Fibroblast of skin of right quadriceps (primary cell): Measurements from ENCODE around the gene SLC16A1.
"Not testable (repeated sequence)": the region's sequence is repeated elsewhere in the genome, so short reads cannot be mapped to it uniquely, and the experiment has no call there.

Experiments used
- DNase-seq: peaks from one replicate; pipeline ENCODE4 v3.0.0-alpha.2; 2013

Gene SLC16A1

DNA sequence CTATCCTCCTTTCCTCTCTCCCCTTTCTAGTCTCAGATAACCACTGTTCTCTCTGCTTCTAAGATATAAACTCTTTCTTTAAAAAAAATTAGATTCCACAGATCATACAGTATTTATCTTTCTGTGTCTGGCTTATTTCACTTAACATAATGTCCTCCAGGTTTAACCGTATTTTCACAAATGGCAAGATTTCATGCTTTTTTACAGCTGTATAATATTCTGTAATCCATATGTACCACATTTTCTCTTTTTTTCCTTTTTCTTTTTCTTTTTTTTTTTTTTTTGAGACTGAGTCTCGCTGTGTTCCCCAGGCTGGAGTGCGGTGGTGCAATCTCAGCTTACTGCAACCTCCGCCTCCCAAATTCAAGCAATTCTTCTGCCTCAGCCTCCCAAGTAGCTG, 5.1 kb upstream of the SLC16A1 start:
- DNase-seq: no peak

DNA sequence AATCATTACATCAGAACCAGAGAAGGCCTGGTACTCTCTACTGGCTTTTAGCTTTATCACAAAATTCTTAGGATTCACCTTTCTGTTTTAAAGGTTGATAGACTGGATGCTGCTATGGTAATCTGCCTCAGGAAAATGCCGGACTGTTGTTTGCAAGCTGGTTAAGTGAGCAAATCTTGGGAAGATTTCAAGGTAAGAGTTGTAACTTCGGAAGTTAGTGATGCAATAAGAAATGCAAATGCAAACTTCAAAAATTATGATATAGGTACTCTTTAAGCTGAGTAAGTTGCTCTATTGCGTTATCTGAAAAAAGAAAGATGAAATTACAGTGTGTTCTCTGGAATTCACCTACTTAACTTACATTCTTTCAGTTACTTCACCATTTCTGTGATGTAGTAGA, 4.4 kb upstream of the SLC16A1 start:
- no peak for DNase-seq

DNA sequence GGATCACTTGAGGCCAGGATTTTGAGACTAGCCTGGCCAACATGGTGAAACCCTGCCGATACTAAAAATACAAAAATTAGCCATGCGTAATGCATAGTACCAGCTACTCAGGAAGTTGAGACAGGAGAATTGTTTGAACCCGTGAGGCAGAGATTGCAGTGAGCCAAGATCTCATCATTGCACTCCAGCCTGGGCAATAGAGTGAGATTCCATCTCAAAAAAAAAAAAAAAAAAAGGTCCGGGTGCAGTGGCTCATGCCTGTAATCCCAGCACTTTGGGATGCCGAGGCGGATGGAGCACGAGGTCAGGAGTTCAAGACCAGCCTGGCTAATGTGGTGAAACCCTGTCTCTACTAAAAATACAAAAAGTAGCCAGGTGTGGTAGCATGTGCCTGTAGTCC, 2.2 kb upstream of the SLC16A1 start:
- not testable (repeated sequence) for DNase-seq

DNA sequence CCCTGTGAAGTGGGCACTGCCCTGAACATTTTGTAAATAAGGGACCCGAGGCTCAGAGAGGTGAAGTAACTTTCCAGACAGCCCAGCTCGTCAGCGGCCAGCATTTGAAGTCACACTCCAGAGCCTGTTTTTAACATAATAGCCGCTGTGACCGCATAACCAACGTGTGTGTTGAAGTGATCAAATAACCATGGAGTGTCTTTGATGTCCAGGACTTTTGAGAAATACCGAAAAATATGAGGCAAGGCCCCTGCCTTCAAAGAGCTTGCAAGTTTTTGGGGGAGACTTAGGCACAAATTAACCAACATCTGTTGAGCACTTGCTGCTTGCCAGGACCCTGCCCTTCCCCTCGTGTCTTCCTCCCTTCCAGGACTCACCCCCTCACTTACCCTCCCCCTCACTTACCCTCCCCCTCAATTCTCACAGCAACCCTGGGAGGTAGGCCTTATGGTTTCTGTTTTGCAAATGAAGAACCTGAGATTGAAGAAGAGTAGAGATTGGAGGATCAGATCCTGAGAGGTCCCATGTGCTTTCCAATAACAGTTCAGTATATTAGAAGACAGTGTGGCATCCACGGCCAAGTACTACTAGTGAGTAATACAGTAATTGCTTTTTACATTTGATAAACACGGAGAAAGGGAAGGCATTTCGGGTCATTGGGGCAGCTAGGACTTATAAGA, 1.3 kb upstream of the SLC16A1 start:
- DNase-seq: peak; percentile 91

DNA sequence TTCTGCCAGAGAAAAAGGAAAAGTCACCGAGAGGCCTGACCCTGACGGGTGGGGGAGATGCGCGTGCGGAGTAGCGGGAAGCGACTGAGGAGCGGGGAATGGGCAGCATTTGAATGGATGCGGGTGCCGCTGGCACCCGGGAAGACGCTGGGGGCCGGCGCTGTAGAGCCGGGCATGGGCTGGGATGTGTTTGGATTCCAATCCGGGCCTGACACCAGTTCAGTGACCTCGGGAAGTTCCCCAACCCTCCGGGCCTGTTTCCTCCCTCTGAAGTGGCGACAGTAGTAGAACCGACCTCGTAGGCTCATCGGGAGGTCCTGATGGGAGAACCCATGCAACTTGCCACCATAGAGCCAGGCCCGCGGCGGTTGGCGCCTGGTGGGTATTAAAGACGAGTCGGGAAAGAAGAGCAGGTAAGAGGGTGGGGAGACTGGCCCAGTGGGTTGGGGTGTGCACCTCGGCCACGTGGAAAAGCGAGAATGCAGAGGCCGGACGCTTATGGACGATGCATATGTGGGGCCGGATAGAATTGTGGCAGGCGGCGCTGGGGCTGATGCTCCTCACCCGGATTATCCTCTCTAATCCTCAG, 642 bp upstream of the SLC16A1 start:
- no peak for DNase-seq

DNA sequence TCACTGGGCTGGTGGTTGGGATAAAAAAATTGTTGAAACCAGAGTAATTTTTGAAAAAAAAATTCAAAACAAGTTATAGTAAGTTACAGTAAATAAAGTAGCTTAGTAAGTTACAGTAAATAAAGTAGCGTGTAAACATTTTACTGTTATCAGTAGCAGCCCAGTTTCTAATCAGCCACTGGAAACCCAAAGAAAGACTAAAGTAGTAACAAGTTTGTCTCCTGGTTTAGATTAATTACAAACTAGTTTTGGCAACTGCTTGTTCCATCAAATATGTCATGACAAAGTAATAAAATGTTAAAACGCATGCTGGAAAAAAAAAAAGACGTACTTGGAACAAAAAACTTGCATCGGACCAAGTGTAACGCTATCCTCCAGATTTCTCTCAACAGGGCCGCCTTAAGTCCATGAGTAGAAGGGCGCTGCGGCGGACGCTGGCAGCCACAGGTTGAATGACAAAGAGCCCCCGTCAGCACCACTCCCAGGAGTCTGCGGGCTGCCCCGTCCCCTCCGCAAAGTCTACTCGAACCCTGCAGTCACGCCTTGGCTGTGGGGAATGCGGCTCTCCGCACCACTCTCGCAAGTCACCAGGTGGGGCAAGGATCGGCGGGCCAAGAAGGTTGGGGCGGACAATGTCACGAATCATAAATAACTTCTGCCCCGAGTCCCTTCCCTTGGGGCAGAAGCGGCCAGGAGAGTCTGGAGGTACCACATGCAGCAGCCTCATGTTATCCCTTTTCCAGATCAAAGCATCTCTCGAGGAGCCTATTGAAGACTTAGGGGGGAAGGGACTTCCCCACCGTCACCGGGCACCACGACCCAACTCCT, 837 bp downstream of the SLC16A1 start:
- DNase-seq: peak; percentile 58

DNA sequence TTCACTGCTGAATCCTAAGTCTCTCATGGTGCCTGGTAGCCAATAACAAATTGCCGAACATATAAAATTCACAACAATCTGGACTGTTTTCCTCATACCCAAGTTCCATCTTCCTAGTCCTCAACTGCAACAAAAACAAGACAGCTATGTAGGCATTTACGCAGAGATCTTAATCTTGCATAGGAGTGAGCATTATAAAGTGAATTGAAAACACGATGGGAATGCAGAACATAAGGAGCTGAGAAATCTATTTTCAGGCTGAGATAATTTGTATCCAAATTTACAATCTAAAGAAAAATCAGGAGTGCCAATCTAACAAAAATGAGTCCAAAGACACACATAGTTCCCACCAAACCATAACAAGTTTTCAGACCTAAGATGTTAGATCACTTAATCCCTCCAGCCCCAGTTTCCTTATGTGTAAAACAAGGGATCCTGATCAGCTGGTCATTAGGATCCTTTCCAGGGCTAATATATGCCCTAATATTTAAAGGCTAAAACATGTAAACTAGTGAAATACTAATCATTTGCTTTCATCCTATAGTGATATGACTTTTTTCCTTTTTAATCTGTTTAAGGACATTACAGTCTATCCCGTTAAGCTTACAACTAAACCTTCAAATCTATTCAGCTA, 1.9 kb downstream of the SLC16A1 start:
- no peak for DNase-seq

DNA sequence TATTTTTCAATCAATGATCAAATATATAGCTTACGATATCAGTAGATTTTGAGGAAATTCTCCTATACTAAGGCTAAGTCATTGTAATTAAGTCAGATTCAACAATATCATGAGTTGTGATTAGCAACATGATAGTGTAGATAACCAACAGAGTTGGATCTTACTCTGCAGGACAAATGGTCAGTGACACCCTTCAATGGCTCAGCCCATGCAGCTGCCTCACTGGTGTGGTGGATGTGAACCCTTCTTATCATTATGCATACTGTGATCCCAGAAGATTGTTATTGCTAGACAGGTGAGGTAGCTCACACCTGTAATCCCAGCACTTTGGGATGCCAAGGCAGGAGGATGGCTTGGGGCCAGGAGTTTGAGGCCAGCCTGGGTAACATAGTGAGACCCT, 5.6 kb downstream of the SLC16A1 start:
- DNase-seq: no peak

DNA sequence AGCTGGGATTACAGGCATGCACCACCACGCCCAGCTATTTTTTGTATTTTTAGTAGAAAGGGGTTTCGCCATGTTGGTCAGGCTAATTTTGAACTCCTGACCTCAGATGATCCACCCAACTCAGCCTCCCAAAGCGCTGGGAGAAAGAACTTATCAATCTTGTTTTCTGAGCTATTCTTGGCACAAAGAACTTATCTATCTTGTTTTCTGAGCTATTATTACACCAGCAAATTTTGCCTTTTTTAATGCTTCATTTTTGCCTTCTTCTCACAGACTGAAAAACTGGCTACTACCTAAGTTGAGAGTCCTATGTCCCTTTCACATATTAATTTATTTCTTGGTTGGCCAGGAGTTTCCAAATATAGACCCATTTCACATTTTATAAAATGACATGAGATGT, 9.3 kb downstream of the SLC16A1 start:
- DNase-seq: no peak

DNA sequence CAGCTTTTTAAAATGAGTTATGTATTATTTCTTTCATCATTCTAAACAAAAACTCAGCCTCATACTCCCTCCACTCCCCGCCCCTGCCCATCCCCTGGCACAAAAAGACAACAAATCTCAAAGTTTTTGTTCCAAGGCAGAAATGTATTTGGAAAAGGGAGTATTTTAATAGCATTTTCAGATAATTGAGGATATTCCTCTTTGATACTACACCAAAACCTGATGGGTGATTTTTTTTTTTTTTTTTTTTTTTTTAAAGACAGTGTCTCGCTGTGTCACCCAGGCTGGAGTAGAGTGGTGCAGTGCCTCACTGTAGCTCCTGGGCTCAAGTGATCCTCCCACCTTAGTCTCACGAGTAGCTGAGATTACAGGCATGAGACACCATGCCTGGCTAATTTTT, 16.2 kb downstream of the SLC16A1 start:
- no peak for DNase-seq

DNA sequence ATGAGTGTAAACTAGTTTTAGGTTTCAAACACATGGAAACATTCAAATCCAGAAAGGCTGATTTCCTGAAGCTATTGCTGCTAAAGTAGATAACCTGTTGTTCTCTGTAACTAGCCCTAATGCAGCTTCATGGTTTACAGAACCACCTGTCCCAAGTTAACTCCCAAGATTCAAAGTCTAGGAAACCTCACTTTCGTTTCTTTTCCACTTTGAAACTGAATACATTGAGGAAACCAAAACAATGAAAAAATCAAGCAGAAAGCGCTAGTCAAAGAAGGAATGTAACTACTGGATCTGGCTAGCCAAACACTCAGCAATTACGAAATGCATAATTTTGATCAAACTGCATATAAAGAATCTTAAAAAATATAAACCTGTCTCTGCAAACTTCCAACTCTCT, 17.8 kb downstream of the SLC16A1 start:
- DNase-seq: peak; percentile 18

DNA sequence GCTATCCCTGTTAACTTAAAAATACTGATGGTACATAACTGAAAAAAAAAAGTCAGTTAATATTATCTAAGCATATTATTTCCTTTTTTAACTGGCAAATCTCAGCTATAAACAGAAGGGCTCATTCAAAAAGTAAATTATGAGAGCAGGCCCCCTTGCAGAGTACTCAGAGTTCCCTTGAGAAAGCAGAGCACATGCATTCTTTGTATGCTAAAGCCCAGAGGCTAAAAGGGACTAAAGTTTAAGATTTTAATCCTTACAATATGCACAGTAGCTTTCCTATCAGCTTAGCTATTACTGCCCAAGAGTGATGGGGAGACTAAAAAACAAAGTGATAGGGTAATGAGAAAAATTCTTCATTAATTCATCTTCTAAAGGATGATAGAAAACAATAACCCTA, 18.5 kb downstream of the SLC16A1 start:
- no peak for DNase-seq

DNA sequence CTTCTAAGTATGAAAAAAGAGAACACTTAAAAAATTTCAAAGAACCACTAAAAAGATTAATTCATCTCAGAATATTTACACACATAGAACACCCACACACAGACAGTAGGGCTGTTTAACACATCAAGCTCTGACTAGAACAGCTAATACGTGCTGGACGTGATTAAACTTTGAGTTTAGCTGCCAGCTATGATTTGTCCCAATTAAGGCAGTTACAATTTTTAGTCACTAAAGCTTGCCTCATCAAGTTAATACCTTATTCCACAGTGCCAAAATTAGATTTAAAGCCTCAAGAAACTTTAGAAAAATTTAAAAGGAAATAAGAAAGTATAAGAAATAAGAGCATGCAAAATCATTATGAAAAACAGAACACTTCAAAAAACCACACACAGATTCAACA, 18.9 kb downstream of the SLC16A1 start:
- peak; percentile 61 for DNase-seq

DNA sequence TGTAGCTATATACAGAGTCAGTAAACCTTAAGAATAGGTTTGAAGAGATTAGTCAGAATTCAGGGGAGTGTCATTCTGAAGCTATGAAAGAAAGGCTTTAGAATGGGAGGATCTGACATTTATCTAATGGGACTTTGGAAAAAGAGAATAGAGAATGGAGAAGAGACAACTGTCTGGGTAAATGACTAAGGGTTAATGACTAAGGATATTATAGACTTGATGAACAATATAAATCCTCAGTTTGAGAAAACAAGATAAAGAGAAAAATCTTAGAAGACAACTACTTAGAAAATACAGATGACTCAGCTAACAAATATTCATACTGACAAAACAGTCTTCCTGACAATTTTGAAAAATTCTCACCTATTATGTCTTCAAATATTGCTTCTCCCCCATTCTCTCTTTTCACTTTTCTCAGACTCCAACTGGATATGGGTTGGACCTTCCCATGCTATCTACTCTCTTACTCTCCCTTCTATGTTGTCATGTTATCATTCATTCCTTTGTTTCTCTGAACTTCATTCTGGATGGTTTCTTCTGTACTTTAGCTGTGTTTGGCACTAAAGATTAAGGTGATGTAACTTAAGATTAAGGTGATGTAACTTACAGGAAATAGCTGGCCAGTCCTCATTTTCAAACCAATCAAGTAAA, 20.4 kb downstream of the SLC16A1 start:
- peak; percentile 77 for DNase-seq

DNA sequence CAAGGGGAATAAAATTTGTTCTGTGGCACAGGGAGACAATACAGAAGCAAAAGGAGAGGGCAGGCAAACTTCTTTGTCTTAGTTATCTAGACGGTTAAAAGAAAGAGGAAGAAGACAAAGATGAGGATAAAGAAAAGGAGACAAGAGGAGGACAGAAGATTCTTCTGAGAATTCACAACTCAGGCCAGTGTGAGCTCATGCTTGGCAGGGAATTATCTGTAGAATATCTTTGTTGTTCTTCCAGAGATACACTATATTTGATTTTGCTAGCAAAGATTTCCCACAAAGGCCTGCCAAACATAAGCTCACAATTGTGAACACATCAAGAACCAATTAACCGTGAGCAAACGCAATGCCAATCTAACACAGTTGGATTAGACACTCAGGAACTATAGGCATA, 21.4 kb downstream of the SLC16A1 start:
- DNase-seq: no peak

DNA sequence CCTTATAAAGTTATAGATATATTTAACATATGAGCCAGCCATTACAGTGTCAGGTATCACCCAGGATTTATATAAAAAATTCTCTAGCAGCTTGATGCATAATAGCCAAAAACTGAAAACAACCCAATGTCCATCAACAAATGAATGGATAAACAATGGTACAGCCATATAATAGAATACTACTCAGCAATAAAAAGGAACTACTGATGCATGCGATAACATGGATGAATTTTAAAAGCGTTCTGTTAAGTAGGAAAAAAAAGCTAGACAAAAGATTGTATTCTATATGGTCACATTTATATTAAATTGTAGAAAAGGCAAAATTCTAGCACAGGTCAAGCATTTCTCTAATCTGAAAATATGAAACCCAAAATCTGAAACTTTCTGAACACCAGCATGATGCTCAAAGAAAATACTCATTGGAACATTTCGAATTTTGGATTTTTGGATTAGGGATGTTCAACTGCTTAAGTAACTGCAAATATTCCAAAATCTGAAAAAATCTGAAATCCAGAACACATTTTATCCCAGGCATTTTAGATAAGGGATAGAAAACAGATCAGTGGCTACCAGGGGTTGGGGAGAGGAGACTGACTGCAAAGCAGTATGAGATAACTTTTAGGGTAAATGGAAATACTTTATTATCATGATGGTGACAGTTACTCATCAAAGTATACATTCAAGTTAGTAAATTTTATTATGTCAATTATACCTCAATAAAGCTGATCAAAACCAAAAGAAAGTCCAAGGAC, 22.0 kb downstream of the SLC16A1 start:
- no peak for DNase-seq

DNA sequence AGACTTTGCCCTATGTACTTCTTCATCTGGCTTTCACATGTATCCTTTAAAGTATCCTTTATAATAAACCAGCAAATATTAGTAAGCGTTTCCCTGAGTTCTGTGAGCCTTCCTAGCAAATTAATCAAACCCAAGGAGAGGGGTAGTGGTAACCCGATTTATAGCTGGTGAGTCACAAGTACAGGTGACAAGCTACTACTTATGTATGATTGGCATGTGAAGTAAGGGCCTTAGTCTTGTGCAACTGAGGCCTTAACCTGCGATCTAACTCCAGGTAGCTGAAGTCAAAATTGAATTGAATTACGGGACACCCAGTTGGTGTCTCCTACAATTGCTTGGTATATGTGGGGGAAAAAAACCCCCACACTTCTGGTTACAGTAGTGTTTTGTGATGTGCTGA, 26.0 kb downstream of the SLC16A1 start:
- DNase-seq: no peak

DNA sequence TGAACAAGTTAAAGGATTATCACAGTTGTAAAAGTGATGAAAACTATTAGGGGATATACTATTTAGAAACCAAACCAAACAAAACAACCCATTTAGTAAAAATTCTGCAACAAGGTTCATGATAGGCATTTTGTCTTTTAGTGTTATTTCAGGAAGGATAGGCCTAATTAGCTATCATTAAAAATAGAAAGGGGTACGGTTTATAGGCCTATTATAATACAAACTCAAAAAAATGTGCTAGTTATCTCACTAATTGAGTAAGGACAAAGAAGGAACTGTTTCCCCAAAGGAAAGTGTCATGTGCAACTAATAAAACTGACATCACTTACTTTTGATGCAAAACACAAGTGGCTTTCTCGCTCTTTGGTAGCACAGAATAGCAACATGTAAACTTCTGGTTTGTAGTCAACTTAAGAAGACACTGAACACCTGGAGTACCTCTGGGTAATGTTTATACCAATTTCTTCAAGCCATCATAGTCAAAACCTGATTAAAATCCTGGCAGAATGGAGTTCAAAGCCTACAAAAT, 28.5 kb downstream of the SLC16A1 start:
- DNase-seq: no peak

DNA sequence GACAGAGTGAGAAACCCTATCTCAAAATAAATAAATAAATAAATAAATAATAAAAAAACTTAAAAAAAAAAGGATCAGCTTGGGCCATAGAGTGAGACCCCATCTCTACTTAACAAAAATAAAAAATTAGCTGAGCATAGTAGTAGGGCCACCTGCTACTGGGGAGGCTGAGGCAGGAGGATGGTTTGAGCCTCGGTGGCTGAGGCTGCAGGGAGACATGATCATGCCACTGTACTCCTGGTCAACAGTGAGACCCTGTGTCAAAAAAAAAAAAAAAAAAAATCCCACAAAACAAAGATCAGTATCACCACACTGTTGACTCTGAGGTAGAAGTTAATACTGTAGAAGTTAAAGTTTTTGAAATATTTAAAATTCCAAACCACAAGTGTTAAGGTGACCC, 29.1 kb downstream of the SLC16A1 start:
- no peak for DNase-seq

DNA sequence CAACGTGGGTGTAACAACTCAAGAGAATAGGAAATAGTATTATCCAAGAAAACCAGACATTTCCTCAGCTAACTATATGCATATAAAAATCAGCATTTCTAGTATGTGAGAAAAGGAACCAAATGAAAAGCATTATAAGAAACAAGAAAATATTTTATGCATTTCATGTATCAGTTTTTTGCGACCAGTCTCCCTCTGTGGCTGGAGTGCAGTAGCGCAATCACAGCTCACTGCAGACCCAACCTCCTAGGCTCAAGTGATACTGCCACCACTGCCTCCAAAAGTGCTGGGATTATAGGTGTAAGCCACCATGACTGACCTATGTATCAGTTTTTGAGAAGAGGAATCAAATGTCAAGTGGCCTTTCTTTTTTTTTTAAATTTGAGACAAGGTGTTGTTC, 31.0 kb downstream of the SLC16A1 start:
- no peak for DNase-seq

DNA sequence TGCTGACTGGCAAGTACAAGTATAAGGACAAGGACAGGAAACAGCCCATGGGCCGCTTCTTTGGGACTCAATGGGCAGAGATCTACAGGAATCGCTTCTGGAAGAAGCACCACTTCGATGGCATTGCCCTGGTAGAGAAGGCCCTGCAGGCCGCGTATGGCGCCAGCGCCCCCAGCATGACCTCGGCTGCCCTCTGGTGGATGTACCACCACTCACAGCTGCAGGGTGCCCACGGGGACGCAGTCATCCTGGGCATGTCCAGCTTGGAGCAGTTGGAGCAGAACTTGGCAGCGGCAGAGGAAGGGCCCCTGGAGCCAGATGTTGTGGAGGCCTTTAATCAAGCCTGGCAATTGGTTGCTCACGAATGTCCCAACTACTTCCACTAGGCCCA, 32.0 kb downstream of the SLC16A1 start:
- no peak for DNase-seq
